MM.1S (cell line): ENCODE data around the gene SYT2.

Experiments used
- CTCF ChIP-seq: fragments of 300-600 bp; sonication (generic); IDR thresholded peaks from 2 replicates; pipeline ENCODE4 v1.5.1; 2016; ENCODE audit warnings: antibody characterized with exemption, low read length, mixed read lengths
- EZH2 ChIP-seq: fragments of 300-600 bp; sonication (generic); optimal IDR thresholded peaks from 2 replicates; pipeline ENCODE3; 2017; ENCODE audit warnings: low read depth, mild to moderate bottlenecking, antibody characterized with exemption, low read length, mixed read lengths
- EZH2phosphoT487 ChIP-seq: fragments of 300-600 bp; sonication (generic); IDR thresholded peaks from 2 replicates; pipeline ENCODE4 v1.6.1; 2018; ENCODE audit warnings: antibody characterized with exemption, low read length

GRCh38 chr1:202728951-202729350 lies 18.7 kb upstream of the SYT2 start:
- no peak for TF ChIP-seq CTCF
- TF ChIP-seq EZH2phosphoT487 = no peak
- no peak for TF ChIP-seq EZH2
